NT2/D1 (cell line): ENCODE measurements around the gene CGNL1.

Experiments
- SUZ12 ChIP-seq: IDR thresholded peaks from 2 replicates; pipeline ENCODE4 v1.6.1; 2011; ENCODE audit not compliant: insufficient read length, insufficient read depth; ENCODE audit errors: extremely low read depth
- YY1 ChIP-seq: IDR thresholded peaks from 2 replicates; pipeline ENCODE4 v1.6.1; 2011; ENCODE audit not compliant: insufficient read length, insufficient read depth
- ZNF274 ChIP-seq: IDR thresholded peaks from 2 replicates; pipeline ENCODE4 v1.6.1; 2011; ENCODE audit warnings: mild to moderate bottlenecking, low read depth, low read length

- TF ChIP-seq YY1 (no peak), ZNF274 (no peak), SUZ12 (no peak)
These were observed 32.8 kb upstream of the CGNL1 start for GRCh38 chr15:57343498-57343897.
